ENCODE results near the gene ABCB11. TPM values are rescaled to one million over a fixed set of nuclear protein-coding genes. Genes with fewer than 3 reads are reported as not detected.
A peak's percentile ranks its signal among the peaks of the same experiment; 100 is the strongest.

The ABCB11 gene
- total RNA-seq, 1 experiment from 2014 or later: 0.07 TPM

DNA sequence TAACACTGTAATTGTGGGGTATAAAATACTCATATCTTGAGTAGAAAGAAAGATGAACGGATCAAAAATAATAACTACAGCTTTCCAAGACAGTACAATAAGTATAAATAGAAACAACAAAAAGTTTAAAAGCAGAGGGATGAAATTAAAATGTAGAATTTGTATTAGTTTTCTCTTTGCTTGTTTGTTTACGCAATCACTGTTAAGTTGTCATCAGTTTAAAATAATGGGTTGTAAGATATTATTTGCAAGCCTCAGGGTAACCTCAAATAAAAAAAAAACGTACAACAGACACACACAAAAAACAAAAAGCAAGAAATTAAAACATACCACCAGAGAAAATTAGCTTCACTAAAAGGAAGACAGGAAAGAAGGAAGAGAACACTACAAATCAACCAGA lies 18.0 kb upstream of the ABCB11 start:
- no peaks in the 10 kb centered on the region for H3K9me2 ChIP-seq (replicated peaks; ENCODE audit: insufficient read depth, low read length)
- no peaks in the 10 kb centered on the region for H3K4me1 ChIP-seq (ENCODE audit: low read length)
- H3K27me3 ChIP-seq (ENCODE audit: low read length): no peaks in the 10 kb centered on the region
- no peaks in the 10 kb centered on the region for H3K79me2 ChIP-seq (ENCODE audit: low read length)
- H2AFZ ChIP-seq (ENCODE audit: low read length): no peak overlapping the region
- no peak overlapping the region for H3K27ac ChIP-seq (ENCODE audit: low read length)
- no peaks in the 10 kb centered on the region for H3K36me3 ChIP-seq (ENCODE audit: insufficient read depth, low read length)
- no peak overlapping the region for H3K9ac ChIP-seq (ENCODE audit: low read length)
- no peak overlapping the region for H3K4me3 ChIP-seq (ENCODE audit: low read length)
- H3K9me3 ChIP-seq (ENCODE audit: low read length): no peaks in the 10 kb centered on the region
- H4K20me1 ChIP-seq (ENCODE audit: insufficient read depth, low read depth, low read length): no peaks in the 10 kb centered on the region
- H3K4me2 ChIP-seq (ENCODE audit: low read depth, low read length, poor library complexity, severe bottlenecking): no peak overlapping the region
- DNase-seq: no peak

GRCh38 chr2:169047256-169048250 lies 16.4 kb upstream of the ABCB11 start:
- H3K27me3 ChIP-seq (ENCODE audit: low read length): no peaks in the 10 kb centered on the region
- H3K36me3 ChIP-seq (ENCODE audit: insufficient read depth, low read length): no peaks in the 10 kb centered on the region
- no peak overlapping the region for H3K9ac ChIP-seq (ENCODE audit: low read length)
- H3K9me3 ChIP-seq (ENCODE audit: low read length): peaks cover 4% of the 10 kb centered on the region; the same call in 1 of the 2 replicates
- H3K79me2 ChIP-seq (ENCODE audit: low read length): no peaks in the 10 kb centered on the region
- no peak overlapping the region for H3K27ac ChIP-seq (ENCODE audit: low read length)
- H3K4me2 ChIP-seq (ENCODE audit: low read depth, low read length, poor library complexity, severe bottlenecking): no peak overlapping the region
- no peaks in the 10 kb centered on the region for H3K4me1 ChIP-seq (ENCODE audit: low read length)
- DNase-seq: no peak
- no peaks in the 10 kb centered on the region for H4K20me1 ChIP-seq (ENCODE audit: insufficient read depth, low read depth, low read length)
- no peak overlapping the region for H2AFZ ChIP-seq (ENCODE audit: low read length)
- no peaks in the 10 kb centered on the region for H3K9me2 ChIP-seq (replicated peaks; ENCODE audit: insufficient read depth, low read length)
- no peak overlapping the region for H3K4me3 ChIP-seq (ENCODE audit: low read length)

- DNase-seq: no peak
- Histone ChIP-seq H2AFZ (ENCODE audit: low read length) (no peak overlapping the region), H4K20me1 (ENCODE audit: insufficient read depth, low read depth, low read length) (no peaks in the 10 kb centered on the region), H3K36me3 (ENCODE audit: insufficient read depth, low read length) (no peaks in the 10 kb centered on the region), H3K9me2 (replicated peaks; ENCODE audit: insufficient read depth, low read length) (no peaks in the 10 kb centered on the region), H3K27ac (ENCODE audit: low read length) (no peak overlapping the region), H3K9ac (ENCODE audit: low read length) (no peak overlapping the region), H3K9me3 (ENCODE audit: low read length) (peaks cover 7% of the 10 kb centered on the region; the same call in 1 of the 2 replicates), H3K4me2 (ENCODE audit: low read depth, low read length, poor library complexity, severe bottlenecking) (no peak overlapping the region), H3K4me3 (ENCODE audit: low read length) (no peak overlapping the region), H3K79me2 (ENCODE audit: low read length) (no peaks in the 10 kb centered on the region), H3K4me1 (ENCODE audit: low read length) (no peaks in the 10 kb centered on the region), H3K27me3 (ENCODE audit: low read length) (no peaks in the 10 kb centered on the region)
Measured at GRCh38 chr2:169046440-169047151, 15.5 kb upstream of the ABCB11 start.

DNA sequence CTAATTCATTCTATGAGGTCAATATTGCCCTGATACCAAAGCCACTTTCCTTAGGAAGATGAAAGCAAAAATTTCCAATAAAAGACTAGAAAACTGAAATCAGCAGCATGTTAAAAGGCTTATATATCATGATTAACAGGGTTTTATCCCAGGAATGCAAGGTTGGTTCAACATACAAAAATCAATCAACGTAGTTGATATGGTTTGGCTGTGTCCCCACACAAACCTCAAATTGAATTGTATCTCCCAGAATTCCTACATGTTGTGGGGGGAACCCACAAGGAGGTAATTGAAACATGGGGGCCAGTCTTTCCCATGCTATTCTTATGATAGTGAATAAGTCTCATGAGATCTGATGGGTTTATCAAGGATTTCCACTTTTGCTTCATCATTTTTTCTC lies 11.7 kb upstream of the ABCB11 start:
- Histone ChIP-seq H3K9me2 (replicated peaks; ENCODE audit: insufficient read depth, low read length) (no peaks in the 10 kb centered on the region), H3K4me2 (ENCODE audit: low read depth, low read length, poor library complexity, severe bottlenecking) (no peak overlapping the region), H3K4me1 (ENCODE audit: low read length) (no peaks in the 10 kb centered on the region; the same call in 1 of the 2 replicates), H3K9ac (ENCODE audit: low read length) (no peak overlapping the region), H3K36me3 (ENCODE audit: insufficient read depth, low read length) (no peaks in the 10 kb centered on the region), H2AFZ (ENCODE audit: low read length) (no peak overlapping the region), H3K27ac (ENCODE audit: low read length) (no peak overlapping the region), H3K79me2 (ENCODE audit: low read length) (no peaks in the 10 kb centered on the region), H3K27me3 (ENCODE audit: low read length) (no peaks in the 10 kb centered on the region), H4K20me1 (ENCODE audit: insufficient read depth, low read depth, low read length) (no peaks in the 10 kb centered on the region), H3K4me3 (ENCODE audit: low read length) (no peak overlapping the region), H3K9me3 (ENCODE audit: low read length) (peaks cover 7% of the 10 kb centered on the region; the same call in 1 of the 2 replicates)
- DNase-seq: no peak

- Histone ChIP-seq H4K20me1 (ENCODE audit: insufficient read depth, low read depth, low read length) (no peaks in the 10 kb centered on the region), H3K4me1 (ENCODE audit: low read length) (no peaks in the 10 kb centered on the region; the same call in 1 of the 2 replicates), H3K27me3 (ENCODE audit: low read length) (no peaks in the 10 kb centered on the region), H3K9ac (ENCODE audit: low read length) (no peak overlapping the region), H3K4me2 (ENCODE audit: low read depth, low read length, poor library complexity, severe bottlenecking) (no peak overlapping the region), H3K79me2 (ENCODE audit: low read length) (no peaks in the 10 kb centered on the region), H3K36me3 (ENCODE audit: insufficient read depth, low read length) (no peaks in the 10 kb centered on the region), H3K9me2 (replicated peaks; ENCODE audit: insufficient read depth, low read length) (no peaks in the 10 kb centered on the region), H2AFZ (ENCODE audit: low read length) (no peak overlapping the region), H3K9me3 (ENCODE audit: low read length) (peaks cover 7% of the 10 kb centered on the region; the same call in 1 of the 2 replicates), H3K27ac (ENCODE audit: low read length) (no peak overlapping the region), H3K4me3 (ENCODE audit: low read length) (no peak overlapping the region)
- DNase-seq: no peak
Measured at GRCh38 chr2:169041594-169041993, 10.5 kb upstream of the ABCB11 start.

GRCh38 chr2:169039702-169040101 lies 8.6 kb upstream of the ABCB11 start:
- Histone ChIP-seq H3K9me2 (replicated peaks; ENCODE audit: insufficient read depth, low read length) (no peaks in the 10 kb centered on the region), H3K4me3 (ENCODE audit: low read length) (no peak overlapping the region), H3K36me3 (ENCODE audit: insufficient read depth, low read length) (no peaks in the 10 kb centered on the region), H3K9me3 (ENCODE audit: low read length) (peaks cover 7% of the 10 kb centered on the region; the same call in 1 of the 2 replicates), H3K9ac (ENCODE audit: low read length) (no peak overlapping the region), H3K4me1 (ENCODE audit: low read length) (no peaks in the 10 kb centered on the region; the same call in 1 of the 2 replicates), H4K20me1 (ENCODE audit: insufficient read depth, low read depth, low read length) (no peaks in the 10 kb centered on the region), H3K79me2 (ENCODE audit: low read length) (no peaks in the 10 kb centered on the region), H3K27me3 (ENCODE audit: low read length) (no peaks in the 10 kb centered on the region), H3K27ac (ENCODE audit: low read length) (no peak overlapping the region), H3K4me2 (ENCODE audit: low read depth, low read length, poor library complexity, severe bottlenecking) (no peak overlapping the region), H2AFZ (ENCODE audit: low read length) (no peak overlapping the region)
- peak; percentile 62 for DNase-seq

GRCh38 chr2:169038338-169038757 lies 7.2 kb upstream of the ABCB11 start:
- Histone ChIP-seq H3K4me1 (ENCODE audit: low read length) (no peaks in the 10 kb centered on the region; the same call in 1 of the 2 replicates), H2AFZ (ENCODE audit: low read length) (no peak overlapping the region), H3K4me2 (ENCODE audit: low read depth, low read length, poor library complexity, severe bottlenecking) (no peak overlapping the region), H4K20me1 (ENCODE audit: insufficient read depth, low read depth, low read length) (no peaks in the 10 kb centered on the region), H3K27ac (ENCODE audit: low read length) (no peak overlapping the region), H3K79me2 (ENCODE audit: low read length) (no peaks in the 10 kb centered on the region), H3K36me3 (ENCODE audit: insufficient read depth, low read length) (no peaks in the 10 kb centered on the region), H3K9me2 (replicated peaks; ENCODE audit: insufficient read depth, low read length) (no peaks in the 10 kb centered on the region), H3K27me3 (ENCODE audit: low read length) (no peaks in the 10 kb centered on the region), H3K9me3 (ENCODE audit: low read length) (peaks cover 7% of the 10 kb centered on the region; the same call in 1 of the 2 replicates), H3K4me3 (ENCODE audit: low read length) (no peak overlapping the region), H3K9ac (ENCODE audit: low read length) (no peak overlapping the region)
- peak; percentile 43 for DNase-seq
